Measurements from ENCODE around the gene HMGCS2. TPM values are rescaled to one million over a fixed set of nuclear protein-coding genes. Genes with fewer than 3 reads are reported as not detected.

HMGCS2 gene
- total and polyA plus RNA-seq, 2 donors (not counting 1 experiment from before 2014, with no cell fraction given) = not detected

GRCh38 chr1:119773711-119774241 is 5.1 kb upstream of the HMGCS2 start:
- ChIA-PET CTCF (no interaction called here), POLR2A (no interaction called here)
- WGBS (ENCODE audit: insufficient coverage) = 100% methylated on average over 3 of the region's 3 CpGs
- no peaks in the 10 kb centered on the region for H4K20me1 ChIP-seq (ENCODE audit: control insufficient read depth, insufficient read depth, low read length, poor library complexity, severe bottlenecking)
- no peak overlapping the region for H2AFZ ChIP-seq (ENCODE audit: insufficient read depth, low read depth, low read length, poor library complexity, severe bottlenecking)
- H3K4me3 ChIP-seq (ENCODE audit: control extremely low read depth in 1 of 5, extremely low read depth in 1 of 5, insufficient read depth in 1 of 5, low read depth in 2 of 5, low read length in 4 of 5) = no peak overlapping the region
- intact Hi-C loops (cut with micrococcal nuclease) = no loop called here
- ATAC-seq (ENCODE audit: low read depth) (no peak), DNase-seq (no peak)
- H3K27me3 ChIP-seq (replicated peaks in 1 of 4; ENCODE audit: control extremely low read depth in 1 of 4, control insufficient read depth in 3 of 4, insufficient read depth in 4 of 4, low read length in 3 of 4) = peaks cover 0 to 6% (median 0%) of the 10 kb centered on the region in 4 experiments
- H3K9me3 ChIP-seq (ENCODE audit: control extremely low read depth in 1 of 3, control insufficient read depth in 2 of 3, insufficient read depth in 1 of 3, low read length in 2 of 3) = no peaks in the 10 kb centered on the region
- no peak overlapping the region for H3K9ac ChIP-seq (ENCODE audit: low read length)
- H3K36me3 ChIP-seq (replicated peaks in 1 of 2; ENCODE audit: control extremely low read depth in 1 of 2, control insufficient read depth in 1 of 2, extremely low read depth in 1 of 2, insufficient read depth in 2 of 2, low read length in 1 of 2) = no peaks in the 10 kb centered on the region
- no peaks in the 10 kb centered on the region for H3K79me2 ChIP-seq (ENCODE audit: control insufficient read depth, insufficient read depth, low read length)
- H3K4me3 Mint-ChIP-seq = no peak overlapping the region
- H3K4me1 ChIP-seq (ENCODE audit: control insufficient read depth in 2 of 2, insufficient read depth in 2 of 2, low read length in 2 of 2) = no peaks in the 10 kb centered on the region
- no peaks in the 10 kb centered on the region for H3K9me3 Mint-ChIP-seq (ENCODE audit: insufficient read depth)
- TF ChIP-seq CTCF (IDR thresholded peaks at IDR 0.05) (no peak), EZH2 (IDR thresholded peaks at IDR 0.05; ENCODE audit: borderline replicate concordance, insufficient read depth, low read depth, low read length, poor library complexity, severe bottlenecking) (no peak)
- H3K27ac ChIP-seq (ENCODE audit: low read length in 2 of 2) = no peak overlapping the region
- H3K4me1 Mint-ChIP-seq = no peaks in the 10 kb centered on the region
- H3K4me2 ChIP-seq (replicated peaks; ENCODE audit: low read depth, low read length, poor library complexity, severe bottlenecking) = no peak overlapping the region
- H3K27me3 Mint-ChIP-seq = peaks cover 5% of the 10 kb centered on the region
- no peak overlapping the region for H3K27ac Mint-ChIP-seq

- no peaks in the 10 kb centered on the region for H3K4me1 Mint-ChIP-seq
- CTCF ChIA-PET = no interaction called here
Observed at GRCh38 chr1:119772298-119772697, 3.6 kb upstream of the HMGCS2 start.

More at GRCh38 chr1:119772298-119772697, 3.6 kb upstream of the HMGCS2 start:
- Mint-ChIP-seq H3K9me3 (ENCODE audit: insufficient read depth) (no peaks in the 10 kb centered on the region), H3K4me3 (no peak overlapping the region), H3K27ac (no peak overlapping the region), H3K27me3 (peaks cover 12% of the 10 kb centered on the region)
- no peak for ATAC-seq (ENCODE audit: low read depth)
- no CpG with 5 or more reads among the region's 2 CpGs for WGBS (ENCODE audit: insufficient coverage)
- no peak for DNase-seq
- Histone ChIP-seq H3K36me3 (replicated peaks in 1 of 2; ENCODE audit: control extremely low read depth in 1 of 2, control insufficient read depth in 1 of 2, extremely low read depth in 1 of 2, insufficient read depth in 2 of 2, low read length in 1 of 2) (no peaks in the 10 kb centered on the region), H4K20me1 (ENCODE audit: control insufficient read depth, insufficient read depth, low read length, poor library complexity, severe bottlenecking) (no peaks in the 10 kb centered on the region), H3K4me3 (ENCODE audit: control extremely low read depth in 1 of 5, extremely low read depth in 1 of 5, insufficient read depth in 1 of 5, low read depth in 2 of 5, low read length in 4 of 5) (no peak overlapping the region), H2AFZ (ENCODE audit: insufficient read depth, low read depth, low read length, poor library complexity, severe bottlenecking) (no peak overlapping the region), H3K9ac (ENCODE audit: low read length) (no peak overlapping the region), H3K4me2 (replicated peaks; ENCODE audit: low read depth, low read length, poor library complexity, severe bottlenecking) (no peak overlapping the region), H3K9me3 (ENCODE audit: control extremely low read depth in 1 of 3, control insufficient read depth in 2 of 3, insufficient read depth in 1 of 3, low read length in 2 of 3) (no peaks in the 10 kb centered on the region), H3K4me1 (ENCODE audit: control insufficient read depth in 2 of 2, insufficient read depth in 2 of 2, low read length in 2 of 2) (no peaks in the 10 kb centered on the region), H3K27me3 (replicated peaks in 1 of 4; ENCODE audit: control extremely low read depth in 1 of 4, control insufficient read depth in 3 of 4, insufficient read depth in 4 of 4, low read length in 3 of 4) (peaks cover 0 to 6% (median 0%) of the 10 kb centered on the region in 4 experiments), H3K79me2 (ENCODE audit: control insufficient read depth, insufficient read depth, low read length) (no peaks in the 10 kb centered on the region), H3K27ac (ENCODE audit: low read length in 2 of 2) (no peak overlapping the region)
- intact Hi-C loops (cut with micrococcal nuclease) = no loop called here
- TF ChIP-seq EZH2 (IDR thresholded peaks at IDR 0.05; ENCODE audit: borderline replicate concordance, insufficient read depth, low read depth, low read length, poor library complexity, severe bottlenecking) (no peak), CTCF (IDR thresholded peaks at IDR 0.05) (no peak)
- POLR2A ChIA-PET = no interaction called here
